H9 (cell line): ENCODE measurements around the gene PRKCZ. TPM values are rescaled to one million over a fixed set of nuclear protein-coding genes. Genes with fewer than 3 reads are reported as not detected.

ENCODE experiments used
- DNase-seq: peaks from one replicate; pipeline ENCODE4 v3.0.0-alpha.2; 2017
- H2AFZ ChIP-seq: one replicate; pipeline ENCODE4 v1.6.1; 2013; ENCODE audit warnings: mild to moderate bottlenecking, low read length, control low read depth, moderate library complexity
- H2AK5ac ChIP-seq: 2 replicates; pipeline ENCODE4 v1.6.1; 2013; ENCODE audit warnings: low read length, control low read depth, mixed read lengths; ENCODE audit not compliant: insufficient read length
- H2BK120ac ChIP-seq: one replicate; pipeline ENCODE4 v1.6.1; 2013; ENCODE audit warnings: low read depth, mild to moderate bottlenecking, low read length, control low read depth, inconsistent platforms; ENCODE audit not compliant: poor library complexity, severe bottlenecking
- H2BK12ac ChIP-seq: 2 replicates; pipeline ENCODE4 v1.6.1; 2013; ENCODE audit warnings: low read length, control low read depth, mixed read lengths, low read depth; ENCODE audit not compliant: insufficient read length
- H2BK15ac ChIP-seq: 2 replicates; pipeline ENCODE4 v1.6.1; 2013; ENCODE audit warnings: low read depth, low read length, control low read depth
- H2BK20ac ChIP-seq: one replicate; pipeline ENCODE4 v1.6.1; 2013; ENCODE audit warnings: low read depth, mild to moderate bottlenecking, low read length, control low read depth, inconsistent platforms; ENCODE audit not compliant: poor library complexity, severe bottlenecking
- H2BK5ac ChIP-seq: 2 replicates; pipeline ENCODE4 v1.6.1; 2013; ENCODE audit warnings: low read length, control low read depth, mixed read lengths; ENCODE audit not compliant: insufficient read length
- H3K14ac ChIP-seq: 2 replicates; pipeline ENCODE4 v1.6.1; 2013; ENCODE audit warnings: low read length, control low read depth; ENCODE audit not compliant: insufficient read depth
- H3K18ac ChIP-seq: 2 replicates; pipeline ENCODE4 v1.6.1; 2013; ENCODE audit warnings: low read depth, mild to moderate bottlenecking, mixed read lengths, low read length, control low read depth; ENCODE audit not compliant: insufficient read length
- H3K23ac ChIP-seq: 2 replicates; pipeline ENCODE4 v1.6.1; 2013; ENCODE audit warnings: low read length, control low read depth, mixed read lengths, low read depth; ENCODE audit not compliant: insufficient read length
- H3K23me2 ChIP-seq: 2 replicates; pipeline ENCODE4 v1.6.1; 2013; ENCODE audit warnings: low read depth, mild to moderate bottlenecking, mixed read lengths, low read length, control low read depth; ENCODE audit not compliant: insufficient read length, poor library complexity, severe bottlenecking
- H3K27ac ChIP-seq: 2 replicates; pipeline ENCODE4 v1.5.1; 2013; ENCODE audit warnings: low read length, control low read depth, mixed read lengths, low read depth; ENCODE audit not compliant: insufficient read length
- H3K27me3 ChIP-seq: 2 replicates; pipeline ENCODE4 v1.6.1; 2013; ENCODE audit warnings: low read length, control low read depth, inconsistent platforms; ENCODE audit not compliant: insufficient read depth
- H3K4ac ChIP-seq: 2 replicates; pipeline ENCODE4 v1.6.1; 2013; ENCODE audit warnings: low read depth, mild to moderate bottlenecking, control low read depth, inconsistent platforms, low read length, moderate library complexity
- H3K4me1 ChIP-seq: 2 replicates; pipeline ENCODE4 v1.6.1; 2013; ENCODE audit warnings: low read length, control low read depth, inconsistent platforms; ENCODE audit not compliant: insufficient read depth
- H3K4me2 ChIP-seq: 2 replicates; pipeline ENCODE4 v1.6.1; 2013; ENCODE audit warnings: low read length, control low read depth, mixed read lengths; ENCODE audit not compliant: insufficient read length, insufficient read depth
- H3K56ac ChIP-seq: 2 replicates; pipeline ENCODE4 v1.6.1; 2013; ENCODE audit warnings: low read depth, mild to moderate bottlenecking, mixed read lengths, low read length, control low read depth; ENCODE audit not compliant: insufficient read length
- H3K79me1 ChIP-seq: 2 replicates; pipeline ENCODE4 v1.6.1; 2013; ENCODE audit warnings: low read depth, mild to moderate bottlenecking, moderate library complexity, low read length, control low read depth, inconsistent platforms; ENCODE audit not compliant: insufficient read depth, poor library complexity, severe bottlenecking
- H3K79me2 ChIP-seq: 2 replicates; pipeline ENCODE4 v1.6.1; 2013; ENCODE audit warnings: low read length, control low read depth, inconsistent platforms; ENCODE audit not compliant: insufficient read depth
- H3K9ac ChIP-seq: 2 replicates; pipeline ENCODE4 v1.6.1; 2013; ENCODE audit warnings: low read length, control low read depth, mixed read lengths; ENCODE audit not compliant: insufficient read length; ENCODE audit errors: extremely low read depth
- H3K9me3 ChIP-seq: one replicate; pipeline ENCODE4 v1.6.1; 2013; ENCODE audit warnings: low read depth, low read length, inconsistent platforms; ENCODE audit not compliant: control insufficient read depth
- H3T11ph ChIP-seq: one replicate; pipeline ENCODE4 v1.6.1; 2013; ENCODE audit warnings: mild to moderate bottlenecking, low read length, control low read depth, inconsistent platforms
- H4K20me1 ChIP-seq: one replicate; pipeline ENCODE4 v1.6.1; 2013; ENCODE audit not compliant: control insufficient read depth, insufficient read length, insufficient read depth
- H4K5ac ChIP-seq: 2 replicates; pipeline ENCODE4 v1.6.1; 2013; ENCODE audit warnings: low read depth, mild to moderate bottlenecking, mixed read lengths, low read length, control low read depth; ENCODE audit not compliant: insufficient read length
- H4K8ac ChIP-seq: replicated peaks from 2 replicates; pipeline ENCODE4 v1.6.1; 2013; ENCODE audit warnings: low read length, control low read depth, mixed read lengths, low read depth; ENCODE audit not compliant: insufficient read length
- H4K91ac ChIP-seq: 2 replicates; pipeline ENCODE4 v1.6.1; 2013; ENCODE audit warnings: low read depth, mild to moderate bottlenecking, moderate library complexity, mixed read lengths, low read length, control low read depth; ENCODE audit not compliant: insufficient read length
- H3K27ac Mint-ChIP-seq, 3 experiments: 2 replicates in 2 of 3; 3 replicates in 1 of 3; pipeline ENCODE4 v1.8.0; 2020 to 2021; ENCODE audit warnings: mixed read lengths in 3 of 3, mild to moderate bottlenecking in 1 of 3, moderate library complexity in 1 of 3
- H3K27me3 Mint-ChIP-seq: 2 replicates; pipeline ENCODE4 v1.8.0; 2021; ENCODE audit warnings: low read depth, mild to moderate bottlenecking, moderate library complexity, mixed read lengths
- H3K36me3 Mint-ChIP-seq, 3 experiments: 2 replicates in 2 of 3; 3 replicates in 1 of 3; pipeline ENCODE4 v1.8.0; 2020 to 2021; ENCODE audit warnings: low read depth in 3 of 3, mixed read lengths in 3 of 3; ENCODE audit not compliant: insufficient read depth in 1 of 3
- H3K4me1 Mint-ChIP-seq, 2 experiments: 2 replicates each; pipeline ENCODE4 v1.8.0; 2020; ENCODE audit warnings: mixed read lengths in 2 of 2
- H3K4me3 Mint-ChIP-seq, 2 experiments: 2 replicates in 1 of 2; 3 replicates in 1 of 2; pipeline ENCODE4 v1.8.0; 2020 to 2021; ENCODE audit warnings: mild to moderate bottlenecking in 2 of 2, mixed read lengths in 2 of 2, moderate library complexity in 1 of 2
- H3K9me3 Mint-ChIP-seq, 2 experiments: 2 replicates in 1 of 2; 3 replicates in 1 of 2; pipeline ENCODE4 v1.8.0; 2020; ENCODE audit warnings: mild to moderate bottlenecking in 2 of 2, mixed read lengths in 2 of 2, moderate library complexity in 1 of 2
- WGBS: extraction: QIAGEN DNeasy Blood & Tissue Kit; methylation state at CpG from one replicate; pipeline ENCODE4 v1.1.7; 2013; ENCODE audit warnings: missing lambda C conversion rate, low lambda C conversion rate, mixed read lengths; ENCODE audit not compliant: insufficient read length; ENCODE audit errors: extremely low coverage; 5-methylcytosine and 5-hydroxymethylcytosine counted together
- total RNA-seq: library from RNA; stranded (reverse); gene quantifications from 2 replicates; pipeline ENCODE4 v1.2.1, GENCODE V29; 2021
- TF ChIP-seq, protein P1 (sequence below): fragments of 200-600 bp; sonication (generic); conservative IDR thresholded peaks from 3 replicates; pipeline ENCODE4 v1.8.0; 2021; ENCODE audit warnings: antibody characterized with exemption, mild to moderate bottlenecking

Gene PRKCZ
- total RNA-seq, 1 experiment from 2014 or later: 48.4 TPM

DNA sequence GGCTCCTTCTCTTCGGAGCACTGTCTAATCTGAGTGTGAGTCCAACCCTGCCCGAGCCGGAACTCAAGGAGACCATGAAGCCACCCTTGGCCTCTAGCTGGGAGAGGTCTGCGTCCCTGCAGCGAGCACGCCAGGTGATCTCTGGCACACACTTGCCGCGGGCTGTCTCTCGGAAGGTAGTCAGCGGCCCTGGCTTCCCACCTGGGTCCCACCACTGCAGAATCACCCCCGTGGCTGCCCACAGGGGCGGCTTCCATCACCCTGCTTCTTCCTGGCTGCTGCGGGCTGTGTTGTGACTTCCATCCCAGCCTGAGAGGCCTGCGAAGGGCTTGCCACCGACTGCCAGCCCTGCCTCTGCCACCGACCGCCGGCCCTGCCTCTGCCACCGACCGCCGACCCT, 127.3 kb downstream of the PRKCZ start:
- Histone ChIP-seq H3K23me2 (no peaks in the 10 kb centered on the region), H3K9me3 (no peaks in the 10 kb centered on the region), H4K91ac (no peak overlapping the region), H3K4me2 (no peak overlapping the region), H2AK5ac (no peak overlapping the region), H3K79me2 (no peaks in the 10 kb centered on the region), H3K9ac (no peak overlapping the region), H3K56ac (no peak overlapping the region), H3K4me1 (no peaks in the 10 kb centered on the region), H3K27me3 (no peaks in the 10 kb centered on the region), H4K5ac (no peak overlapping the region), H2BK5ac (no peak overlapping the region), H2BK120ac (no peak overlapping the region), H3K79me1 (no peaks in the 10 kb centered on the region), H3K4ac (no peak overlapping the region), H3K27ac (no peak overlapping the region), H3K14ac (no peak overlapping the region), H4K8ac (no peak overlapping the region), H4K20me1 (no peaks in the 10 kb centered on the region), H3K23ac (no peak overlapping the region), H2BK12ac (no peak overlapping the region), H3T11ph (no peak overlapping the region), H3K18ac (no peak overlapping the region), H2BK20ac (no peak overlapping the region), H2AFZ (no peak overlapping the region), H2BK15ac (no peak overlapping the region)
- peaks cover 14 to 43% (median 39%) of the 10 kb centered on the region in 3 experiments; a peak in 6 of 7 replicates for H3K36me3 Mint-ChIP-seq
- TF ChIP-seq, protein P1, sequence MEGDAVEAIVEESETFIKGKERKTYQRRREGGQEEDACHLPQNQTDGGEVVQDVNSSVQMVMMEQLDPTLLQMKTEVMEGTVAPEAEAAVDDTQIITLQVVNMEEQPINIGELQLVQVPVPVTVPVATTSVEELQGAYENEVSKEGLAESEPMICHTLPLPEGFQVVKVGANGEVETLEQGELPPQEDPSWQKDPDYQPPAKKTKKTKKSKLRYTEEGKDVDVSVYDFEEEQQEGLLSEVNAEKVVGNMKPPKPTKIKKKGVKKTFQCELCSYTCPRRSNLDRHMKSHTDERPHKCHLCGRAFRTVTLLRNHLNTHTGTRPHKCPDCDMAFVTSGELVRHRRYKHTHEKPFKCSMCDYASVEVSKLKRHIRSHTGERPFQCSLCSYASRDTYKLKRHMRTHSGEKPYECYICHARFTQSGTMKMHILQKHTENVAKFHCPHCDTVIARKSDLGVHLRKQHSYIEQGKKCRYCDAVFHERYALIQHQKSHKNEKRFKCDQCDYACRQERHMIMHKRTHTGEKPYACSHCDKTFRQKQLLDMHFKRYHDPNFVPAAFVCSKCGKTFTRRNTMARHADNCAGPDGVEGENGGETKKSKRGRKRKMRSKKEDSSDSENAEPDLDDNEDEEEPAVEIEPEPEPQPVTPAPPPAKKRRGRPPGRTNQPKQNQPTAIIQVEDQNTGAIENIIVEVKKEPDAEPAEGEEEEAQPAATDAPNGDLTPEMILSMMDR: no peak
- DNase-seq: no peak
- peaks cover 2 to 8% of the 10 kb centered on the region in 2 experiments; a peak in 2 of 4 replicates for H3K4me1 Mint-ChIP-seq
- H3K9me3 Mint-ChIP-seq: no peaks in the 10 kb centered on the region
- H3K27ac Mint-ChIP-seq: no peak overlapping the region; a peak in 2 of 7 replicates
- no peak overlapping the region for H3K4me3 Mint-ChIP-seq
- no peaks in the 10 kb centered on the region for H3K27me3 Mint-ChIP-seq
- WGBS: no CpG with 5 or more reads among the region's 21 CpGs
